ENCODE measurements around the gene FSTL5.

The FSTL5 gene

DNA sequence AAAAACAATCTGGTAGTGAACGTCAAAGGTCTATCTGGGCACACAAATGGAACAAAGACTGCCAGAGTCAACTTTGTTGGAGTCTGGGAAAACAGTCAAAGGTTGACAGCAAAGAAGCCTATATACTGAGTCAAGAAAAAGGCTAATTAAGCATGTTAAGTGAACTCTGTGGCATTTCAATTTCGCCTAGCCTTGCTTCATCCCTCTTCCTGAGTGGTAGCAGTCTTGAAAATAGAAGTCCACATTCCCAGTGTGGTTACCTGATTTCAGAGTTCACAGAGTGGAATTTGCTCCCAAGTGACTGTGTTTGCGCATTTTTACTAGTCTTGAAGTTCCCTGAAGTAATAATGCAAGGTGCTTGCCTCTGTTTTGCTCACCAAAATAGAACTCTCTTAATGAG, 760.0 kb downstream of the FSTL5 start:
- ATAC-seq (no peak), DNase-seq (no peak)
- Mint-ChIP-seq H3K9me3 (peaks cover 7 to 16% of the 10 kb centered on the region in 2 donors), H3K4me3 (no peak overlapping the region), H3K4me1 (no peaks in the 10 kb centered on the region), H3K27ac (no peak overlapping the region), H3K27me3 (no peaks in the 10 kb centered on the region)

- no peak overlapping the region for H3K27ac Mint-ChIP-seq
- no peaks in the 10 kb centered on the region for H3K27me3 Mint-ChIP-seq
- no peak overlapping the region for H3K4me3 Mint-ChIP-seq
- no peak for DNase-seq
- peaks cover 0 to 8% of the 10 kb centered on the region in 2 donors for H3K9me3 Mint-ChIP-seq
- H3K4me1 Mint-ChIP-seq = no peaks in the 10 kb centered on the region
- ATAC-seq = no peak
These were observed 770.2 kb downstream of the FSTL5 start for GRCh38 chr4:161393602-161394001.

GRCh38 chr4:161382655-161383054, 781.1 kb downstream of the FSTL5 start:
- no peak for ATAC-seq
- Mint-ChIP-seq H3K4me3 (no peak overlapping the region), H3K4me1 (no peaks in the 10 kb centered on the region), H3K27me3 (no peaks in the 10 kb centered on the region), H3K9me3 (no peaks in the 10 kb centered on the region), H3K27ac (peak overlapping the region in 1 of 2 donors; percentile 1)
- DNase-seq = no peak

DNA sequence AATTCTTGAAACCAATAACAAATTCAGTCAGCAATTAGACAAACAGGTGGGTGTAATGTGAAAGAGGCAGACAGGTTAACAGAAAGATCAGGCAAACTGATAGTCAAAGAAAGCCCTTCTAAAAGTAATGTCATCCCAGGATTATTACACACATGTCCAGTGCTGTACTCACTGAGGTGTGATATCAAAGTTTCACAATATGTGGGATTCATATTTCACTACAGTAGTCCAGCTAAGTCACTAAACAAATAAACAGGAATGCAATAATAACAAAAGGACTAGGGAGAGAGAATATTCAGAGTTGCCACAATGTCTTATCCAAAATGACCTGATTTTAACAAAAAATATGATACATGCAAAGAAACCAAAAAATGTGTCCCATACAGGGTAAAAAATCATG, 787.5 kb downstream of the FSTL5 start:
- no peak for ATAC-seq
- Mint-ChIP-seq H3K27me3 (no peaks in the 10 kb centered on the region), H3K4me1 (no peaks in the 10 kb centered on the region), H3K27ac (no peak overlapping the region), H3K9me3 (peaks cover 17 to 21% of the 10 kb centered on the region in 2 donors), H3K4me3 (no peak overlapping the region)
- no peak for DNase-seq

GRCh38 chr4:161364681-161365080, 799.1 kb downstream of the FSTL5 start:
- H3K4me3 Mint-ChIP-seq = no peak overlapping the region
- ATAC-seq = no peak
- no peaks in the 10 kb centered on the region for H3K27me3 Mint-ChIP-seq
- H3K4me1 Mint-ChIP-seq = no peaks in the 10 kb centered on the region
- H3K9me3 Mint-ChIP-seq = peaks cover 0 to 11% of the 10 kb centered on the region in 2 donors
- DNase-seq = no peak
- no peak overlapping the region for H3K27ac Mint-ChIP-seq

DNA sequence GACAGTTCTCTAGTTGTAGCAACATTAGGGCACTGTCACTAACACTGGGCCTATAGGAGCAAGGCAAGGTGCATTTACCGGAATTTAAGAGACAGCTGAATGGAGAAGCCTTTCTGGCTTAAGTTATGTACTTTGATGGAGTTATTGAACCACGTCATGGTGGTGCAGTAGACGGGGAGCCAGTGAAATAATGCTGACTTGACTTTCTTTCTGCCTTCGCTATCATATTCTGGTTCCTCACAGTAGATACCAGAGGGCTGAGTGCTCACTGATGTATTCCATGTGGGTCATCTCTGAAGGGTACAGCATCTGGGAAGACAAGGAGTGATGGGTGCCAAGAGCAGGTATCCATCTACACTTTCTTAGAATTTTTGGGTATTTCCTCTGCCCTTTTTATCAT, 802.8 kb downstream of the FSTL5 start:
- ATAC-seq = no peak
- no peaks in the 10 kb centered on the region for H3K4me1 Mint-ChIP-seq
- no peaks in the 10 kb centered on the region for H3K27me3 Mint-ChIP-seq
- DNase-seq = no peak
- no peak overlapping the region for H3K4me3 Mint-ChIP-seq
- no peak overlapping the region for H3K27ac Mint-ChIP-seq
- peaks cover 3 to 14% of the 10 kb centered on the region in 2 donors for H3K9me3 Mint-ChIP-seq

DNA sequence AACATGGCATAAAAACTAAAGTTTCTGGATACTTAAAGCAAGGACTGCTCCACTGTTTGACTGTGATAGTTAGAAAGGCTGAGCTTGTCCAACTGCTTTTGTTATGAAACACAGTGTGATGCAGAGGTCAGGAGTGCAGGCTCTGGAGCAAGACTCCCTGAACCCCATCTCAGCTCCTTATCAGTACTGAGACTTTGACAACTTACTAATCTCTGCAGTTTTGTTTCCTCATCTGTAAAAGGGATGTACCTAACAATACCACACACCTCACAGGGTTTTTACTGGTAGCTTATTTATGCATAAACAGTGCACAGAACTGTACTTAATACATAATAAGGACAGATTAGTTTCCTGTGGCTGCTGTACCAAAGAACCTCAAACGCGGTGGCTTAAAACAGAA, 804.3 kb downstream of the FSTL5 start:
- Mint-ChIP-seq H3K4me3 (no peak overlapping the region), H3K9me3 (peaks cover 3 to 14% of the 10 kb centered on the region in 2 donors), H3K27ac (no peak overlapping the region), H3K4me1 (no peaks in the 10 kb centered on the region), H3K27me3 (no peaks in the 10 kb centered on the region)
- ATAC-seq (no peak), DNase-seq (no peak)

- H3K4me3 Mint-ChIP-seq = no peak overlapping the region
- DNase-seq = no peak
- H3K4me1 Mint-ChIP-seq = no peaks in the 10 kb centered on the region
These were observed 807.4 kb downstream of the FSTL5 start for GRCh38 chr4:161356351-161356750.

DNA sequence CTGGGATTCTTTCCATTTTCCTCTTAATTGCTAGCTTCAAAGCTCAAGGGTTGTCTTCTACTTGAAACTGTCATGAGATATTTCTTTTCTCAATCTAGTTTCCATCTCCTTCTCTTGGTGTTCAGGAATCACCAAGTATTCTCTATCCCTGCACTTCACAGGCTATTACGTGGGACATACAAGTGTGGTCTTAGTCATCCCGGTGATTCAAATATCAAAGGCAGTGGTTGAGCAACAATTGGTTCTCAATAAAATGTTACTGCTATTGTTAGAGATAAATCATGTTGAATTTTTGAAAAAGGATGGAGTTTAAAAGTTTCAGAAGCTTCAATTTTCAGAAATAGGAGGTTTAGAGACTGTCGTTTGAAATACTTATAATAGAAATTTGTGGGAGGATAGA, 812.9 kb downstream of the FSTL5 start:
- DNase-seq (no peak), ATAC-seq (no peak)
- no peak overlapping the region for H3K27ac Mint-ChIP-seq
- H3K4me1 Mint-ChIP-seq = no peaks in the 10 kb centered on the region
- H3K27me3 Mint-ChIP-seq = no peaks in the 10 kb centered on the region
- no peak overlapping the region for H3K4me3 Mint-ChIP-seq
- H3K9me3 Mint-ChIP-seq = peaks cover 6 to 21% of the 10 kb centered on the region in 2 donors

More at GRCh38 chr4:161356351-161356750, 807.4 kb downstream of the FSTL5 start:
- ATAC-seq = no peak
- H3K27ac Mint-ChIP-seq = no peak overlapping the region
- H3K9me3 Mint-ChIP-seq = peaks cover 14 to 20% of the 10 kb centered on the region in 2 donors
- H3K27me3 Mint-ChIP-seq = no peaks in the 10 kb centered on the region

DNA sequence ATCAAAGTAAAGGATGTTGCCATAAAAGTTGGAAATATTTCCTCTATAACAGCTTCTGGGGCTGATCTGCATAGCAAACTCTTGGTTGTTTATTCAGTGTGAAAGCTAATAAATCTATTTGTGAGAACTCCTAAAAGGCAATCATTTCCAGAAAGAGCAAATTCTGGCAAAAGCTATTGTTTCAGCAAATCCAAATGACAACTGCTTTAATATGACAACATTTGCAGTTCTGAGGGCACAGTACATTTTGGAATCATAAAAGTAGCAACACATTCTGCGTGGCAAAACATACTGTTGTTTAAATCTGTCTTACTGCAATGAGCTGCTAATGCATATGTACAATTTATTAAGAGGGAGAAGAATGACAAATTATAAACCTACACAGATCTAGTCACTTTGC, 818.1 kb downstream of the FSTL5 start:
- no peaks in the 10 kb centered on the region for H3K4me1 Mint-ChIP-seq
- no peak overlapping the region for H3K4me3 Mint-ChIP-seq
- H3K27me3 Mint-ChIP-seq = no peaks in the 10 kb centered on the region
- peaks cover 7 to 13% of the 10 kb centered on the region in 2 donors for H3K9me3 Mint-ChIP-seq
- no peak for DNase-seq
- ATAC-seq = no peak
- H3K27ac Mint-ChIP-seq = no peak overlapping the region

- H3K27me3 Mint-ChIP-seq = no peaks in the 10 kb centered on the region
- H3K4me3 Mint-ChIP-seq = no peak overlapping the region
- no peak for DNase-seq
- H3K9me3 Mint-ChIP-seq = peaks cover 3 to 7% of the 10 kb centered on the region in 2 donors
- no peaks in the 10 kb centered on the region for H3K4me1 Mint-ChIP-seq
- ATAC-seq = no peak
- no peak overlapping the region for H3K27ac Mint-ChIP-seq
These were observed 820.2 kb downstream of the FSTL5 start for GRCh38 chr4:161343569-161343950.

GRCh38 chr4:161342881-161343568, 820.8 kb downstream of the FSTL5 start:
- H3K9me3 Mint-ChIP-seq = peaks cover 3 to 7% of the 10 kb centered on the region in 2 donors
- peak overlapping the region in 1 of 2 donors; percentile 34 for H3K27ac Mint-ChIP-seq
- H3K4me3 Mint-ChIP-seq = no peak overlapping the region
- DNase-seq (no peak), ATAC-seq (no peak)
- no peaks in the 10 kb centered on the region for H3K4me1 Mint-ChIP-seq
- no peaks in the 10 kb centered on the region for H3K27me3 Mint-ChIP-seq

DNA sequence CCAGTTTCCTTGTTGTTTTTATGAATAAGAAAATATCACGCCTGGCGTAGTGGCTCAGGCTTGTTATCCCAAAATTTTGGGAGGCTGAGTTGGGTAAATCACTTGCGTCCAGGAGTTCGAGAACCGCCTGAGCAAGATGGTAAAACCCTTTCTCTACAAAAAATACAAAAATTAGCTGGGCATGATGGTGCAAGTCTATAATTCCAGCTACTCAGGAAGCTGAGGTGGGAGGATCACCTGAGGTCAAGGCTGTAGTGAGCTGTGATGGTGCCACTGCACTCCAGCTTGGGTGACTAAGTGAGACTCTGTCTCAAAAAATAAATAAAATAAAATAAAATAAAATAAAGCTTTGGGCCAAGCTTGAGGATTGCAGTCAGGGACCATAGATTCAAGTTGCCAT, 827.2 kb downstream of the FSTL5 start:
- ATAC-seq = no peak
- H3K27me3 Mint-ChIP-seq = no peaks in the 10 kb centered on the region
- no peaks in the 10 kb centered on the region for H3K9me3 Mint-ChIP-seq
- DNase-seq = no peak
- no peak overlapping the region for H3K4me3 Mint-ChIP-seq
- no peaks in the 10 kb centered on the region for H3K4me1 Mint-ChIP-seq
- no peak overlapping the region for H3K27ac Mint-ChIP-seq

DNA sequence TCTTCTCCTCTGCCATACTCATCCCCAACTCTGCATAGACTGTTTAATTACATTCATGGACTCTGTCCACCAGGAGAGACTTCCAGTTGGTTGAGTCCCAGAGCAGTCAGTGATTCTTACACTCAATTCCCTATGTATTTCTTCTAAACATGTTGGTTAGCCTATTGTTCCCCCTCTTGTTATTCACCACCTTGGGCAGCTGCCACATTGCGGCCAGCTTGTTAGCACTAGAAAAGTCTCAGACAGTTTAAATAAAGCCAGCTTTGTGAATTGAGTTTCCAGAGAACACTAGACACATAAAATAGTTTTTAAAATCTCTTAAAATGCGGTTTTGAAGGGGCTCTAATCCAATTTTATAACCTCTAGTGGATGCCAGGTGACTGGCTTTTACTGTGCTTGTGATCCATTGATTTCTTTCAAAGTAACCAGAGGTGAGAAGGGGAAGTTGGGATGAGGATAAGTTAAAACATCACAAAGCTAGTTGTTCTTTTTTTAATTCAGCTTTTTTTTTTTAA, 827.7 kb downstream of the FSTL5 start:
- Mint-ChIP-seq H3K9me3 (no peaks in the 10 kb centered on the region), H3K4me1 (no peaks in the 10 kb centered on the region)

More for the DNA sequence above, 827.7 kb downstream of the FSTL5 start:
- DNase-seq (no peak), ATAC-seq (no peak)
- no peak overlapping the region for H3K4me3 Mint-ChIP-seq
- no peaks in the 10 kb centered on the region for H3K27me3 Mint-ChIP-seq
- no peak overlapping the region for H3K27ac Mint-ChIP-seq
